Stimulated activated CD8-positive, alpha-beta memory T cell treated with anti-CD3 and anti-CD28 coated beads, Interleukin-15, amount 100 ng/mL, for 4 hours (primary cell): ENCODE measurements around the gene CMTR1.
"Not testable (repeated sequence)": the region's sequence is repeated elsewhere in the genome, so short reads cannot be mapped to it uniquely, and the experiment has no call there.

Source experiments
- DNase-seq, 2 donors: peaks; one replicate each; pipeline ENCODE4 v3.0.0-alpha.2; 2020; ENCODE audit warnings: low read depth in 2 of 2

The CMTR1 gene

GRCh38 chr6:37433657-37434271, 743 bp downstream of the CMTR1 start:
- peak in 1 of 2 donors; percentile 10 for DNase-seq

GRCh38 chr6:37435373-37435772, 2.4 kb downstream of the CMTR1 start:
- no peak for DNase-seq

DNA sequence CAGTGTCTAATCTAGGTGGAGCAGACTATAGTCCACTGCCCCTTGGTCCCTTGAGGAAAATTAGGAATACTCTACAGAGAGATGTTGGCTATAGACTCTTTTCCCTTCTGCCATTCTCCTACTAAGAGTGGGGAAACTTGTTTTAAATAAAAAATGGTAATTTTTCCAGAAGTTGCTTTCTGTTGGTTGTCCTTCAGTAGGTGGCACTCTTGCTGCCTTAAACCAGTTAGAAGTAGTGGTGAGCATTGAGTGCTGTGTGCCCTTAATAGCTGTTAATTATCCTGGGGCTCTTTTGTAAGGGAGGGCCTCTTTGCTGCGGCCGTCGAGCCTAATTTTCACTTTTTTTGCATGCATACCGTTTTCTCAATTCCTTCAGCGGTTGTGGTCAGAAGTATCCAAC, 2.8 kb downstream of the CMTR1 start:
- no peak for DNase-seq

- DNase-seq: no peak
Observed at GRCh38 chr6:37438930-37439329, 5.9 kb downstream of the CMTR1 start.

GRCh38 chr6:37441651-37442050, 8.6 kb downstream of the CMTR1 start:
- no peak for DNase-seq

- DNase-seq: no peak
Observed at GRCh38 chr6:37442416-37443215, 9.6 kb downstream of the CMTR1 start.

DNA sequence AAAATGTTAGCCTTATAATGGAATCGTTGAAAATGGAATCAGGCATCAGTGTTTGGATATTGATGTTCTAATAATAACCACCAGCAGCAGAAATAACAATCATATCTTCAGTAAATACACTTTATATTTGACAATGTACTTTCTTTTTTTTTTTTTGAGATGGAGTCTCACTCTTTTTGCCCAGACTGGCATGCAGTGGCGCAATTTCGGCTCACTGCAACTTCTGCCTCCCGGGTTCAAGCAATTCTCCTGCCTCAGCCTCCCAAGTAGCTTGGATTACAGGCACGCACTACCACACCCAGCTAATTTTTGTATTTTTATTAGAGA, 10.2 kb downstream of the CMTR1 start:
- DNase-seq: not testable (repeated sequence)

DNA sequence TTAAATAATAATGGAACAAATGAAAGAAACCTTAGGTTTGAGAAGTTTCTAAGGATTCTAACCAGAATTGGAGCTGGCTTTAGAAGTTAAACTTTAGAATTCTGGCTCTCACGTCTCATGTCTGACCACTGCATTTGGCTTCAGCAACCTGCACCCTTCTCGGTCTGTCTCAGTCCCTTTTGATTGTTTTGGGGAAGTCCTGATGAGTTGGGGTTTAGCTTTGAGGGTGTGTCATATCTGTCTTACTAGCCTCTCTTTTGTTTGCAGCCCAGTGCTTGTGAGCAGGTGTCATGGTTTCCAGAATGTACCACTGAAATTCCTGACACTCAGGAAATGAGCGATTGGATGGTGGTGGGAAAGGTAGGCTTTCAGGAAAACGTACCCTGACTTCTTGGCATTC, 17.0 kb downstream of the CMTR1 start:
- no peak for DNase-seq

- no peak for DNase-seq
Observed at GRCh38 chr6:37451441-37452193, 18.6 kb downstream of the CMTR1 start.

- DNase-seq: no peak
Observed at GRCh38 chr6:37452522-37452921, 19.5 kb downstream of the CMTR1 start.

- no peak for DNase-seq
Observed at GRCh38 chr6:37454420-37455140, 21.6 kb downstream of the CMTR1 start.

DNA sequence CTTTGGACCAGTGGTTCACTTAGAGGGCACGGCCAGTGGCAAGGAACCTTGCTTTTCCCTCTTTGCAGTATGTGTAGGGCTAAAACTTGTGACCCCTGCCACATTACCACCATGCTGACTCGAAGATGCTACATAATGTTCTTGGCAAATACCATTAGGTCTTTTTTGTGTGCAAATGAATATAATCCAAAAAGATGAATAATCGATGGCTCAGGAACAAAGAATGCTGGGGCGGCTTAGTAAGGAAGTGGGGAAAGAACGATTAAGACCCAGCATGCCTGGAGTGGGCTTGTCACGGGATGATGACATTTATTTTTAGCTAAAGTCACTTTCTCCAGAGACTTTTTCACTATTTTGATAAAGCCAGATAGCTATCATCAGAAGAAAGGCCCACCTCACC, 23.1 kb downstream of the CMTR1 start:
- no peak for DNase-seq

GRCh38 chr6:37456816-37457560, 24.0 kb downstream of the CMTR1 start:
- DNase-seq: no peak

DNA sequence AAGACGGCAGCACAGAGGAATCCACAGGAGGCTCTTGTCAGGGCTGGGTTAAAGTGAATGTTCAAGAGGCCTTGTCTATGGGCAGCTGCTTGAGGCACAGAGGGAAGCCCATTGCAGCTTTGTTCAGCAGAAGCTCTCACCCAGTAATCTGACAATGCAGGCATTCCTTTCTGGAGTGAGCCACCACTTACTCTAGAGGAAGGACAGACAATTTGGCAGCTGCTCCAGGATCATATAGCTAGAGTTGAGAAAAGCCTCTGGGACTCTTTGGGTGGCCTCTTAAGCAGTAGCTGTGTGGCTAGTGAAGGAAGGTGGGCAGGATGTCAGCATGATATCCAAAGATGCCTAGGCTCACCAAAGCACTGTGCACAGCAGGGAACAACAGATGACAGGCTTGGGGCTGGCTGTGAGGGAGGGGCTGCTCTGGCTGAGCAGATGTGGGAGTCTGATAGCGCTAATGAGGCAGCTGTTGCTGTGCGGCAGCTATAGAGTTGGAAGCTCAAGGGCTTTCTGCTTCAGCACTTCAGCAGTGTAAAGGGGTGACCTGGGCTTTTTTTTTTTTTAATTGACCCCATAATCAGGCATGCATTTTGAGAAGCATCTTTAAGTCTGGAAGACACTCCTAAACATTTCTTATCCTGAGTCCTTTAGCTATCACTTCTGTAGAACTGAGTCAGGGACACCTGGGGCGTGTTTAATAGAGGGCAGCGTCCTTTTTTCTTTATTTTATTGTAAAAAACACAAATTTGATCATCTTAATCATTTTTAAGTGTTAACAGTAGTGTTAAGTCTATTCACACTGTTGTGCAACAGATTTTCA, 27.2 kb downstream of the CMTR1 start:
- no peak for DNase-seq

DNA sequence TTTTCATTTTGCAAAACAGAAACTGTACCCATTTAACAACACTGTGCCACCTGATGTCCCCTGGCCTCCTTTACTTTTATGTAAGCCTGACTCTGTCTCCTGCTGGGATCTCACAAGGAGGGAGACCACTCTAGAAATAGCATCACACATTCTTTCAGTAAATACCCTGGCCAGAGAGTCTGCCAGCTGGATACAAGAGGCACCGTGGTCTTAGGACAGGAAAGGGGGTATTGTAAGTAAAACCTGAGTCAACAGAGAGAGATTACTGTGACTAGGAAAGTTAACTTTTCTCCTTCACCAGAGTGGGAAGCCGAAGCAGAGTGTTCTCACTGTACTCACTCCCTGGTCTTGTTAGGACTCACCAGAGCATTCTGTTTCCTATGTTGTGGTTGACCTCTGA, 27.8 kb downstream of the CMTR1 start:
- no peak for DNase-seq

GRCh38 chr6:37463110-37463509, 30.1 kb downstream of the CMTR1 start:
- DNase-seq: no peak

DNA sequence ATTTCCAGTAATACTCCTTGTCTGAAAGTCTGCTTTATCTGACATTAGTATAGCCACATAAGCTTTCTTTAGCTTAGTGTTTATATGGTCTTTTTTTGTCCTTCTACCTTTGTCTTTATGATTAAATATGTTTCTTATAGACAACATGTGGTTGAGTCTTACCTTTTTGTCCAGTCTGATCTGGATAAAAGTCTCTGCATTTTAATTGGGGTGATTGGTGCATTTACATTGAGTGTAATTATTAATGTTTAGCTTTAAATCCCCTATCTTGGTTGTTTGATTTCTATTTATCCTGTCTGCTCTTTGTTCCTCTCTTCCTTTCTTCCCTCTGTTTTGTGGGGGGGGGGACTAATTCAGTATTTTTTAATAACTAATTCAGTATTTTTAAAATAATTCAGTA, 34.7 kb downstream of the CMTR1 start:
- no peak for DNase-seq

GRCh38 chr6:37473364-37474095, 40.5 kb downstream of the CMTR1 start:
- no peak for DNase-seq

DNA sequence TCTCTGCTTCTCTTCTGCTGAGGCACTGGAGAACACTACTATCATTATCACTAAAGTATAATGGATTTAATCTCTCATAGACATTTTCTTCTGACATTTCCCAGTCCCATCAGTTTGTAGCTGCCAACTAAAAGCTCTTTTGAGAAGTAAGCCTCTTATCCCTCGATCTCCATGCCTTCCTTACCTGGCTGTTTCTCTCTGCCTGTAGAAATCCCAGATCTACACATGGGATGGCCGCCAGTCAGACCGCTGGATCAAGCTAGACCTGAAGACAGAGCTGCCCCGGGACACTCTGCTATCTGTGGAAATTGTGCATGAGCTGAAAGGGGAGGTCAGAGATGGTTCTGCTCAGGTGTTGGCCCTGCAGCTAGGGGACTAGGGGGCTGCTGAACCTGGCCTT, 41.3 kb downstream of the CMTR1 start:
- DNase-seq: no peak

- DNase-seq: no peak
Observed at GRCh38 chr6:37477191-37477590, 44.2 kb downstream of the CMTR1 start.
